Activated CD4-positive, alpha-beta T cell treated with anti-CD3 and anti-CD28 coated beads for 36 hours (primary cell): Measurements from ENCODE around the gene SOWAHB. TPM values are rescaled to one million over a fixed set of nuclear protein-coding genes. Genes with fewer than 3 reads are reported as not detected.

Source experiments
- ATAC-seq: fragments of 200-7000 bp; cut with Tn5 transposase; one replicate; pipeline ENCODE4 v1.10.0; 2021; ENCODE audit warnings: mild to moderate bottlenecking, moderate library complexity
- CTCF ChIA-PET: fragments of 350-600 bp; sonication (Branson Sonifier 250); formaldehyde crosslinking; loops from one replicate; lab custom pipeline; 2021; ENCODE audit warnings: antibody characterized with exemption; lab: Charles Lee
- POLR2A ChIA-PET: fragments of 350-600 bp; sonication (Branson Sonifier 250); formaldehyde crosslinking; loops from one replicate; lab custom pipeline; 2021; ENCODE audit warnings: antibody characterized with exemption, inconsistent platforms; lab: Charles Lee
- DNase-seq: peaks from one replicate; pipeline ENCODE4 v3.0.0-alpha.2; 2020
- H3K27ac Mint-ChIP-seq: one replicate; pipeline ENCODE4 v1.8.0; 2021; ENCODE audit warnings: mixed read lengths
- H3K27me3 Mint-ChIP-seq: one replicate; pipeline ENCODE4 v1.8.0; 2021; ENCODE audit warnings: mixed read lengths
- H3K36me3 Mint-ChIP-seq: one replicate; pipeline ENCODE4 v1.8.0; 2021; ENCODE audit warnings: low read depth, mixed read lengths
- H3K4me1 Mint-ChIP-seq: one replicate; pipeline ENCODE4 v1.8.0; 2021; ENCODE audit warnings: mixed read lengths
- H3K4me3 Mint-ChIP-seq: one replicate; pipeline ENCODE4 v1.8.0; 2021; ENCODE audit warnings: mild to moderate bottlenecking, moderate library complexity, mixed read lengths
- H3K9me3 Mint-ChIP-seq: one replicate; pipeline ENCODE4 v1.8.0; 2021; ENCODE audit warnings: low read depth, mixed read lengths
- intact Hi-C, 2 experiments: fragments of 100-400 bp; cut with DNase I in 1 of 2; cut with micrococcal nuclease in 1 of 2; formaldehyde crosslinking; loops; one replicate each; pipeline versions ENCODE4 v1.14.2 to v1.15.1; 2022 to 2024; cut with DNase I, micrococcal nuclease
- total RNA-seq, 2 experiments: library from RNA; stranded (reverse); gene quantifications; one replicate each; pipeline ENCODE4 v1.2.3, GENCODE V29; 2021

The SOWAHB gene
- total RNA-seq, 2 experiments from 2014 or later = not detected

- CTCF ChIA-PET = interaction anchor here (0.5 to 0.9 kb wide), 2 partner anchors 11 to 62 kb away, joined by 3 read pairs; no protein-coding TSS in a partner anchor
- Mint-ChIP-seq H3K4me1 (no peaks in the 10 kb centered on the region), H3K36me3 (no peaks in the 10 kb centered on the region), H3K27ac (no peak overlapping the region), H3K4me3 (no peak overlapping the region), H3K9me3 (no peaks in the 10 kb centered on the region), H3K27me3 (no peaks in the 10 kb centered on the region)
- DNase-seq (no peak), ATAC-seq (no peak)
- intact Hi-C loops = no loop called here
- POLR2A ChIA-PET = no interaction called here
These were observed 22.8 kb upstream of the SOWAHB start for GRCh38 chr4:76920715-76921114.

- intact Hi-C loops = no loop called here
- Mint-ChIP-seq H3K9me3 (peaks cover 2% of the 10 kb centered on the region), H3K27me3 (peaks cover 2% of the 10 kb centered on the region), H3K36me3 (no peaks in the 10 kb centered on the region), H3K4me3 (no peak overlapping the region), H3K4me1 (no peaks in the 10 kb centered on the region), H3K27ac (no peak overlapping the region)
- DNase-seq (no peak), ATAC-seq (no peak)
- POLR2A ChIA-PET = no interaction called here
- CTCF ChIA-PET = interaction anchor here (0.7 to 1.0 kb wide), 2 partner anchors 11 to 913 kb away, joined by 3 read pairs; no protein-coding TSS in a partner anchor
These were observed 11.8 kb upstream of the SOWAHB start for GRCh38 chr4:76909711-76910110.

- no peak for ATAC-seq
- Mint-ChIP-seq H3K4me1 (no peaks in the 10 kb centered on the region), H3K36me3 (no peaks in the 10 kb centered on the region), H3K9me3 (peaks cover 2% of the 10 kb centered on the region), H3K27ac (no peak overlapping the region), H3K27me3 (peaks cover 2% of the 10 kb centered on the region), H3K4me3 (no peak overlapping the region)
- DNase-seq = no peak
- intact Hi-C loops = no loop called here
- ChIA-PET CTCF (interaction anchor here (0.6 kb wide), 1 partner anchor 450 kb away, joined by 3 read pairs; no protein-coding TSS in a partner anchor), POLR2A (no interaction called here)
These were observed 7.6 kb upstream of the SOWAHB start for GRCh38 chr4:76905521-76905920.

GRCh38 chr4:76904646-76905190, 6.8 kb upstream of the SOWAHB start:
- H3K9me3 Mint-ChIP-seq = peaks cover 2% of the 10 kb centered on the region
- H3K36me3 Mint-ChIP-seq = no peaks in the 10 kb centered on the region
- ChIA-PET POLR2A (no interaction called here), CTCF (no interaction called here)
- intact Hi-C loops = no loop called here
- no peaks in the 10 kb centered on the region for H3K4me1 Mint-ChIP-seq
- H3K27ac Mint-ChIP-seq = no peak overlapping the region
- no peak overlapping the region for H3K4me3 Mint-ChIP-seq
- DNase-seq (no peak), ATAC-seq (no peak)
- H3K27me3 Mint-ChIP-seq = peaks cover 6% of the 10 kb centered on the region

GRCh38 chr4:76902233-76902890, 4.4 kb upstream of the SOWAHB start:
- no peaks in the 10 kb centered on the region for H3K36me3 Mint-ChIP-seq
- ChIA-PET POLR2A (interaction anchor here (0.6 kb wide), 1 partner anchor 17 kb away, joined by 7 read pairs; no protein-coding TSS in a partner anchor), CTCF (interaction anchor here (0.6 to 0.7 kb wide), 2 partner anchors 18 to 191 kb away, joined by 3 read pairs; no protein-coding TSS in a partner anchor)
- peaks cover 20% of the 10 kb centered on the region for H3K27me3 Mint-ChIP-seq
- no peak overlapping the region for H3K4me3 Mint-ChIP-seq
- ATAC-seq (no peak), DNase-seq (no peak)
- peaks cover 9% of the 10 kb centered on the region for H3K4me1 Mint-ChIP-seq
- no peak overlapping the region for H3K27ac Mint-ChIP-seq
- peaks cover 2% of the 10 kb centered on the region for H3K9me3 Mint-ChIP-seq
- intact Hi-C loops = no loop called here

GRCh38 chr4:76898949-76899645, 1.2 kb upstream of the SOWAHB start:
- Mint-ChIP-seq H3K9me3 (no peaks in the 10 kb centered on the region), H3K27ac (no peak overlapping the region), H3K36me3 (no peaks in the 10 kb centered on the region), H3K4me3 (no peak overlapping the region), H3K4me1 (peaks cover 9% of the 10 kb centered on the region), H3K27me3 (peaks cover 34% of the 10 kb centered on the region)
- ChIA-PET POLR2A (no interaction called here), CTCF (interaction anchor here (0.5 kb wide), 1 partner anchor 173 kb away, joined by 3 read pairs; no protein-coding TSS in a partner anchor)
- DNase-seq = no peak
- intact Hi-C loops = loop anchor here in 1 of 2 experiments (5.0 kb wide), 2 partner anchors 143 to 303 kb away; no protein-coding TSS in a partner anchor
- no peak for ATAC-seq

- H3K36me3 Mint-ChIP-seq = no peaks in the 10 kb centered on the region
- intact Hi-C loops = loop anchor here in 1 of 2 experiments (5.0 kb wide), 2 partner anchors 144 to 304 kb away; no protein-coding TSS in a partner anchor
- H3K27me3 Mint-ChIP-seq = peaks cover 35% of the 10 kb centered on the region
- no peaks in the 10 kb centered on the region for H3K9me3 Mint-ChIP-seq
- peak overlapping the region; percentile 45 for H3K4me3 Mint-ChIP-seq
- no peak for ATAC-seq
- no peak overlapping the region for H3K27ac Mint-ChIP-seq
- DNase-seq = no peak
- H3K4me1 Mint-ChIP-seq = peaks cover 9% of the 10 kb centered on the region
- ChIA-PET POLR2A (no interaction called here), CTCF (interaction anchor here (0.5 kb wide), 1 partner anchor 172 kb away, joined by 3 read pairs; no protein-coding TSS in a partner anchor)
These were observed 395 bp upstream of the SOWAHB start for GRCh38 chr4:76898385-76898692.

- intact Hi-C loops = loop anchor here in 1 of 2 experiments (5.0 kb wide), 2 partner anchors 145 to 305 kb away; no protein-coding TSS in a partner anchor
- peaks cover 46% of the 10 kb centered on the region for H3K27me3 Mint-ChIP-seq
- POLR2A ChIA-PET = no interaction called here
These were observed 1.1 kb downstream of the SOWAHB start for GRCh38 chr4:76896614-76897535.

GRCh38 chr4:76896048-76896447, 1.9 kb downstream of the SOWAHB start:
- no peak for ATAC-seq
- peaks cover 50% of the 10 kb centered on the region for H3K27me3 Mint-ChIP-seq
- H3K4me3 Mint-ChIP-seq = no peak overlapping the region
- CTCF ChIA-PET = interaction anchor here (1.2 kb wide), 1 partner anchor 10 kb away, joined by 3 read pairs; no protein-coding TSS in a partner anchor
- H3K9me3 Mint-ChIP-seq = no peaks in the 10 kb centered on the region
- H3K4me1 Mint-ChIP-seq = peaks cover 9% of the 10 kb centered on the region
- intact Hi-C loops = loop anchor here in 1 of 2 experiments (5.0 kb wide), 2 partner anchors 146 to 306 kb away; no protein-coding TSS in a partner anchor
- H3K36me3 Mint-ChIP-seq = no peaks in the 10 kb centered on the region
- POLR2A ChIA-PET = no interaction called here
- H3K27ac Mint-ChIP-seq = no peak overlapping the region
- DNase-seq = no peak

More at GRCh38 chr4:76896614-76897535, 1.1 kb downstream of the SOWAHB start:
- H3K4me3 Mint-ChIP-seq = no peak overlapping the region
- ATAC-seq = peak; percentile 47
- peaks cover 9% of the 10 kb centered on the region for H3K4me1 Mint-ChIP-seq
- no peaks in the 10 kb centered on the region for H3K36me3 Mint-ChIP-seq
- CTCF ChIA-PET = interaction anchor here (0.6 to 1.0 kb wide), 2 partner anchors 100 to 136 kb away, joined by 3 read pairs; no protein-coding TSS in a partner anchor
- H3K9me3 Mint-ChIP-seq = no peaks in the 10 kb centered on the region
- DNase-seq = peak; percentile 51
- no peak overlapping the region for H3K27ac Mint-ChIP-seq

GRCh38 chr4:76895619-76896018, 2.3 kb downstream of the SOWAHB start:
- Mint-ChIP-seq H3K4me1 (peaks cover 9% of the 10 kb centered on the region), H3K36me3 (no peaks in the 10 kb centered on the region), H3K27me3 (peaks cover 52% of the 10 kb centered on the region), H3K27ac (no peak overlapping the region), H3K9me3 (no peaks in the 10 kb centered on the region), H3K4me3 (no peak overlapping the region)
- DNase-seq (no peak), ATAC-seq (no peak)
- CTCF ChIA-PET = interaction anchor here (0.6 to 1.2 kb wide), 3 partner anchors 10 to 82 kb away, joined by 3 read pairs; no protein-coding TSS in a partner anchor
- intact Hi-C loops = loop anchor here in 1 of 2 experiments (5.0 kb wide), 2 partner anchors 147 to 307 kb away; no protein-coding TSS in a partner anchor
- POLR2A ChIA-PET = no interaction called here
